OCI-LY3 (cell line): Measurements from ENCODE around the gene KICS2.

ENCODE experiments used
- H2AFZ ChIP-seq: fragments of 200-600, 300-600 bp; shearing (Covaris generic); 2 replicates; pipeline ENCODE4 v1.6.0; 2014; ENCODE audit warnings: antibody characterized with exemption, low read depth, low read length
- H3K27ac ChIP-seq: fragments of 200-600, 300-600 bp; sonication (generic); 2 replicates; pipeline ENCODE4 v1.5.1; 2014; ENCODE audit warnings: mild to moderate bottlenecking, low read length, moderate library complexity, mixed read lengths
- H3K27me3 ChIP-seq: fragments of 200-600, 300-600 bp; sonication (generic); 2 replicates; pipeline ENCODE4 v1.6.1; 2014; ENCODE audit warnings: low read depth, low read length, mixed read lengths
- H3K36me3 ChIP-seq: fragments of 200-600, 300-600 bp; sonication (generic); replicated peaks from 2 replicates; pipeline ENCODE3; 2014; ENCODE audit warnings: low read depth, low read length, mixed read lengths
- H3K4me1 ChIP-seq: fragments of 300-600, 200-600 bp; sonication (generic); 2 replicates; pipeline ENCODE4 v1.6.1; 2014; ENCODE audit warnings: low read length, mixed read lengths
- H3K4me2 ChIP-seq: fragments of 200-600, 300-600 bp; sonication (generic); 2 replicates; pipeline ENCODE4 v1.6.1; 2014; ENCODE audit warnings: low read length, mixed read lengths
- H3K4me3 ChIP-seq: fragments of 300-600, 200-600 bp; sonication (generic); 2 replicates; pipeline ENCODE4 v1.5.1; 2014; ENCODE audit warnings: antibody characterized with exemption, mild to moderate bottlenecking, low read length, moderate library complexity
- H3K79me2 ChIP-seq: fragments of 300-600, 200-600 bp; shearing (Covaris generic); 2 replicates; pipeline ENCODE4 v1.6.1; 2014; ENCODE audit warnings: mild to moderate bottlenecking, low read length, mixed read lengths
- H3K9ac ChIP-seq: fragments of 300-600, 200-600 bp; shearing (Covaris generic); 2 replicates; pipeline ENCODE4 v1.6.0; 2014; ENCODE audit warnings: mild to moderate bottlenecking, low read length, moderate library complexity
- H3K9me3 ChIP-seq: fragments of 200-600, 300-600 bp; shearing (Covaris generic); 2 replicates; pipeline ENCODE4 v1.6.1; 2014; ENCODE audit warnings: low read length, mixed read lengths; ENCODE audit not compliant: insufficient read depth
- H4K20me1 ChIP-seq: fragments of 200-600, 300-600 bp; sonication (generic); 2 replicates; pipeline ENCODE4 v1.6.1; 2016; ENCODE audit warnings: low read length, mixed read lengths; ENCODE audit not compliant: insufficient read depth
- EZH2phosphoT487 ChIP-seq: fragments of 200-600 bp; shearing (Covaris generic); IDR thresholded peaks from 2 replicates; pipeline ENCODE4 v1.6.1; 2018; ENCODE audit warnings: antibody characterized with exemption, mixed run types, low read depth
- TF ChIP-seq, protein P1 (sequence below): fragments of 200-600, 300-600 bp; sonication (generic); IDR thresholded peaks from 2 replicates; pipeline ENCODE4 v1.5.1; 2014; ENCODE audit warnings: antibody characterized with exemption, low read length, low read depth

The KICS2 gene

DNA sequence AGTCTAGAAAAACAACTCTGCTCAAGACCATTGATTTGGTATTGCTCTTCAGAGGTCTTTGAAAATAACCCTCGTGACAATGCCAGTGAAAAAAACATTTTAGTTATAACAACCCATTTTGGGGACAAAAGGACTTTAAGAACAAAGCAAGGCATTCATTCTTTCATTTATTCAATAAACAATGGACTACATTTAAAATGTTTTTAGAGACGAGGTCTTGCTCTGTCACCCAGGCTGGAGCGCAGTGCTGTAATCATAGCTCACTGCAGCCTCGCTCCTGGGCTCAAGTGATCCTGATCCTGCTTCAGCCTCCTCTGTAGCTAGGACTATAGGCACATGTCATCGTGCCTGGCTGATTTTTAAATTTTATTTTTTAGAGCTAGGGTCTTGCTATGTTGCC, 7.7 kb upstream of the KICS2 start:
- H3K4me2 ChIP-seq = no peak overlapping the region
- no peaks in the 10 kb centered on the region for H4K20me1 ChIP-seq
- TF ChIP-seq, protein P1, sequence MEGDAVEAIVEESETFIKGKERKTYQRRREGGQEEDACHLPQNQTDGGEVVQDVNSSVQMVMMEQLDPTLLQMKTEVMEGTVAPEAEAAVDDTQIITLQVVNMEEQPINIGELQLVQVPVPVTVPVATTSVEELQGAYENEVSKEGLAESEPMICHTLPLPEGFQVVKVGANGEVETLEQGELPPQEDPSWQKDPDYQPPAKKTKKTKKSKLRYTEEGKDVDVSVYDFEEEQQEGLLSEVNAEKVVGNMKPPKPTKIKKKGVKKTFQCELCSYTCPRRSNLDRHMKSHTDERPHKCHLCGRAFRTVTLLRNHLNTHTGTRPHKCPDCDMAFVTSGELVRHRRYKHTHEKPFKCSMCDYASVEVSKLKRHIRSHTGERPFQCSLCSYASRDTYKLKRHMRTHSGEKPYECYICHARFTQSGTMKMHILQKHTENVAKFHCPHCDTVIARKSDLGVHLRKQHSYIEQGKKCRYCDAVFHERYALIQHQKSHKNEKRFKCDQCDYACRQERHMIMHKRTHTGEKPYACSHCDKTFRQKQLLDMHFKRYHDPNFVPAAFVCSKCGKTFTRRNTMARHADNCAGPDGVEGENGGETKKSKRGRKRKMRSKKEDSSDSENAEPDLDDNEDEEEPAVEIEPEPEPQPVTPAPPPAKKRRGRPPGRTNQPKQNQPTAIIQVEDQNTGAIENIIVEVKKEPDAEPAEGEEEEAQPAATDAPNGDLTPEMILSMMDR = no peak
- TF ChIP-seq EZH2phosphoT487 = no peak
- no peaks in the 10 kb centered on the region for H3K9me3 ChIP-seq
- H3K79me2 ChIP-seq = no peaks in the 10 kb centered on the region
- no peak overlapping the region for H3K4me3 ChIP-seq
- H3K27ac ChIP-seq = no peak overlapping the region
- no peaks in the 10 kb centered on the region for H3K27me3 ChIP-seq
- no peak overlapping the region for H2AFZ ChIP-seq
- no peaks in the 10 kb centered on the region for H3K36me3 ChIP-seq
- no peaks in the 10 kb centered on the region for H3K4me1 ChIP-seq
- no peak overlapping the region for H3K9ac ChIP-seq

GRCh38 chr12:64229240-64229639, 7.1 kb upstream of the KICS2 start:
- H3K79me2 ChIP-seq = no peaks in the 10 kb centered on the region
- H3K9me3 ChIP-seq = no peaks in the 10 kb centered on the region
- H3K4me2 ChIP-seq = no peak overlapping the region
- H3K27me3 ChIP-seq = no peaks in the 10 kb centered on the region
- no peak overlapping the region for H3K9ac ChIP-seq
- no peak for TF ChIP-seq EZH2phosphoT487
- H3K4me3 ChIP-seq = no peak overlapping the region
- no peaks in the 10 kb centered on the region for H3K4me1 ChIP-seq
- H3K36me3 ChIP-seq = no peaks in the 10 kb centered on the region
- H3K27ac ChIP-seq = no peak overlapping the region
- H4K20me1 ChIP-seq = no peaks in the 10 kb centered on the region
- no peak overlapping the region for H2AFZ ChIP-seq

DNA sequence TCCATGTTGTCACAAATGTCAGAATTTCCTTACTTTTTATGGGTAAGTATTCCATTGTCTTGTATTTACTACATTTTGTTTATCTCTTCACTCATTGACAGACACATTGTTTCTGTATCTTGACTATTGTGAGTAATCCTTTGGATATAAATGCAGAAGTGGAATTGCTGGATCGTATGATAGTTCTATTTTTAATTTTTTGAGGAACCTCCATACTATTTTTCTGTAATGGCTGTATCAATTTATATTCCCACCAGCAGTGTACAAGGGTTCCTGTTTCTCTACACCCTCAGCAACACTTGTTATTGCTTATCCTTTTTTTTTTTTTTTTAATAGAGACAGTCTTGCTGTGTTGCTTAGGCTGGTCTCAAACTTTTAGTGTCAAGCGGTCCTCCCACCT, 3.5 kb upstream of the KICS2 start:
- no peaks in the 10 kb centered on the region for H3K9me3 ChIP-seq
- no peak overlapping the region for H3K4me3 ChIP-seq
- peaks cover 14% of the 10 kb centered on the region for H3K79me2 ChIP-seq
- no peak overlapping the region for H2AFZ ChIP-seq
- no peaks in the 10 kb centered on the region for H3K27me3 ChIP-seq
- no peak overlapping the region for H3K27ac ChIP-seq
- no peak overlapping the region for H3K9ac ChIP-seq
- H3K4me2 ChIP-seq = no peak overlapping the region
- TF ChIP-seq, protein P1 = no peak
- peaks cover 9% of the 10 kb centered on the region for H3K4me1 ChIP-seq
- H4K20me1 ChIP-seq = no peaks in the 10 kb centered on the region
- no peaks in the 10 kb centered on the region for H3K36me3 ChIP-seq

DNA sequence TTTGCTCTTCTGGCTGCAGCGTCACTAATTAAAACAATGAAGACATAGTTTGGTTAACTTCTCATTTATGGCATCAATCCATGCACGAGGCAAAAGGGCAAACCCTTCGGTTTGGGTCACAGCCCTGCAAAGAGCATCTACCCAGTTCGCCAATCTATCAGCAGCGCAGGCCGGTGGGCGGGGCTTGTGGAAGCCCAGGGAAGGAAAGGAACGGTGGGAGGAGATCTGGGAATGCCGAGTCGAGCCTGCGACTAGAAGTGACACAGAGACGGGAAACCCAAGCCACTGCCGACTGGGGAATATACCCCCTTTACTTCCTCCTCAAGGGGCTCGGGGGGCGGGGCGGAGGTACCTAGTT, 466 bp downstream of the KICS2 start:
- H2AFZ ChIP-seq = peak overlapping the region; percentile 87
- peak overlapping the region; percentile 93 for H3K4me2 ChIP-seq
- H3K79me2 ChIP-seq = peaks cover 27% of the 10 kb centered on the region
- peak overlapping the region; percentile 97 for H3K4me3 ChIP-seq
- no peaks in the 10 kb centered on the region for H3K9me3 ChIP-seq
- peak overlapping the region; percentile 84 for H3K9ac ChIP-seq
- no peaks in the 10 kb centered on the region for H3K36me3 ChIP-seq
- H3K27ac ChIP-seq = peak overlapping the region; percentile 51
- H3K27me3 ChIP-seq = no peaks in the 10 kb centered on the region
- H3K4me1 ChIP-seq = peaks cover 27% of the 10 kb centered on the region
- no peak for TF ChIP-seq EZH2phosphoT487
- TF ChIP-seq, protein P1 = no peak
- H4K20me1 ChIP-seq = no peaks in the 10 kb centered on the region

DNA sequence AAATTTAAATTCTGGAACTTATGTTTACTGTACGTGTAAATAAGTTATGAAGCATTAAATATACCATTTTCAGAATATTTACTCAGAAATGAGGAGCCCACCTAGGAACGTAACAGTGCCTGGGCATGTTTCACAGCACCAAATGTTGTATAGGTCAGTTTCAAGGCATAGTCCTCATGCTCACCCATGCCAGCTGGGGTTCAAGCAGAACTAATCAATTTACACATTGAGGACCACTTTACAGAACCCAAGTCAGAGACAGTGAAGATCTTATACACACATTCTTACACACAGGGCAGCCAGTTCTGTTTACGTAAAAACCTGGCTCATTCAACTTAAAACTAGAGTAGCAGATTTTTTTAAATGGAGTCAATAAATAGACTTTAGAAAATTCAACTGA, 2.0 kb downstream of the KICS2 start:
- Histone ChIP-seq H4K20me1 (no peaks in the 10 kb centered on the region), H3K9ac (no peak overlapping the region), H2AFZ (no peak overlapping the region), H3K79me2 (peaks cover 27% of the 10 kb centered on the region), H3K27ac (no peak overlapping the region), H3K36me3 (peaks cover 5% of the 10 kb centered on the region), H3K4me2 (no peak overlapping the region), H3K9me3 (no peaks in the 10 kb centered on the region), H3K4me3 (no peak overlapping the region), H3K27me3 (no peaks in the 10 kb centered on the region), H3K4me1 (peaks cover 27% of the 10 kb centered on the region)
- TF ChIP-seq, protein P1 = no peak
- no peak for TF ChIP-seq EZH2phosphoT487
